SK-N-MC (cell line): ENCODE results near the gene LIME1.

Experiments
- EZH2 ChIP-seq: fragments of 200-600 bp; sonication (generic); IDR thresholded peaks from one replicate; pipeline ENCODE4 v1.6.1; 2017; ENCODE audit warnings: antibody characterized with exemption
- POLR2AphosphoS5 ChIP-seq: IDR thresholded peaks from 2 replicates; pipeline ENCODE4 v1.6.1; 2012; ENCODE audit warnings: mild to moderate bottlenecking, low read depth, low read length, borderline replicate concordance

DNA sequence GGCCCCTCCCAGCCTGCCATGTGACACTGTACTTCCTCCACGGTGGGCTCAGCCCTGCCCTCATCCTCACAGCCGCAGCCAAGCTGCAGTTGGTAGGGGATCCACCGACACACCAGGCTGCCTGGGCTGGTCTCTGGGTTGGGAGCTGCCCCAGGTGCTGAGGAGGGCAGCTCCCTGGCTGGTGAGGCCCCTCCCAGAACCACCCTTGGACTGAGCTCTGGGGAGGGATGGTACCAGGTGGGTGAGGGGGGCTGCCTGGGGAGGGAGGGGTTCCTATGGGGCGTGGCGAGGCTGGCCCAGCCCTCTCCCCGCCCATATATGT, 40.2 kb upstream of the LIME1 start:
- TF ChIP-seq EZH2 (no peak), POLR2AphosphoS5 (no peak; the same call in 1 of the 2 replicates)
